Calu3 (cell line): Measurements from ENCODE around the gene OR1D5. TPM values are rescaled to one million over a fixed set of nuclear protein-coding genes. Genes with fewer than 3 reads are reported as not detected.

Experiments used
- BruUV-seq: library from RNA; stranded (reverse); fragments of 400-500 nt; replicated peaks from 2 replicates; lab custom pipeline; 2021; lab: Mats Ljungman, UMichigan
- CTCF ChIA-PET: fragments of 300-600 bp; sonication (Branson Sonifier 250); formaldehyde crosslinking; loops from one replicate; lab custom pipeline; 2022; ENCODE audit warnings: antibody characterized with exemption; lab: Charles Lee
- DNase-seq: peaks from one replicate; pipeline ENCODE4 v3.0.0; 2022
- H3K27ac Mint-ChIP-seq: one replicate; pipeline ENCODE4 v1.8.0; 2022; ENCODE audit warnings: mixed read lengths; ENCODE audit not compliant: unreplicated experiment
- H3K27me3 Mint-ChIP-seq: one replicate; pipeline ENCODE4 v1.8.0; 2022; ENCODE audit warnings: mixed read lengths; ENCODE audit not compliant: unreplicated experiment
- H3K36me3 Mint-ChIP-seq: one replicate; pipeline ENCODE4 v1.8.0; 2022; ENCODE audit warnings: mild to moderate bottlenecking, moderate library complexity, mixed read lengths; ENCODE audit not compliant: insufficient read depth, unreplicated experiment
- H3K4me1 Mint-ChIP-seq: one replicate; pipeline ENCODE4 v1.8.0; 2022; ENCODE audit warnings: mild to moderate bottlenecking, low read depth, mixed read lengths; ENCODE audit not compliant: unreplicated experiment
- H3K4me3 Mint-ChIP-seq: one replicate; pipeline ENCODE4 v1.8.0; 2022; ENCODE audit warnings: mild to moderate bottlenecking, low read depth, moderate library complexity, mixed read lengths; ENCODE audit not compliant: unreplicated experiment
- H3K9me3 Mint-ChIP-seq: one replicate; pipeline ENCODE4 v1.8.0; 2022; ENCODE audit warnings: low read depth, mixed read lengths; ENCODE audit not compliant: unreplicated experiment
- intact Hi-C: fragments of 100-400 bp; cut with micrococcal nuclease; formaldehyde crosslinking; loops from one replicate; pipeline ENCODE4 v1.10.0; 2022; ENCODE audit not compliant: unreplicated experiment
- total RNA-seq: library from RNA; stranded (reverse); gene quantifications from 2 replicates; pipeline ENCODE4 v1.2.3, GENCODE V29; 2022
- TF ChIP-seq, protein P1 (sequence below): fragments of 200-600 bp; IDR thresholded peaks from one replicate; pipeline ENCODE4 v1.8.0; 2022; ENCODE audit warnings: antibody characterized with exemption; ENCODE audit not compliant: unreplicated experiment

Gene OR1D5
- total RNA-seq, 1 experiment from 2014 or later = not detected

DNA sequence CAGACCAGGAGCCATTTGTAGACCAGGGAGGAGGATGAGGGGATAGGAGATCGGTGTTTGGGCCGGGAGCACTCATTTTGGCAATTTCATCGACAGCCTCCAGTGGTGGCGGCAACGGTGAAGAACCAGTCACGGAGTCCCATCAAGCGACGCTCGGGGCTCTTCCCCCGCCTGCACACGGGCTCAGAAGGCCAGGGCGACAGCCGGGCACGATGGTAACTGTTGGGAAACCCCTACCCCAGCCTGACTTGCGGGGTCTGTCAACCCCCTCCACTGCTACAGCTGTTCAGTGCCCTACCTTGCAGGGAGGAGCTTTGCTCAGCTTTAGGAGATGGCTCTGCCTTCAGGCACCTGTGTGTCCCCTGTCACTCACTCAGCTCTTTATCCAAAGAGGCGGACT, 43.0 kb downstream of the OR1D5 start:
- no peak for DNase-seq
- Mint-ChIP-seq H3K9me3 (peaks cover 11% of the 10 kb centered on the region), H3K27me3 (no peaks in the 10 kb centered on the region), H3K4me1 (no peaks in the 10 kb centered on the region), H3K36me3 (peaks cover 24% of the 10 kb centered on the region), H3K27ac (no peak overlapping the region), H3K4me3 (no peak overlapping the region)
- intact Hi-C loops = no loop called here
- no TSS peak for BruUV-seq
- CTCF ChIA-PET = interaction anchor here (0.8 kb wide), 1 partner anchor 45 kb away, joined by 6 read pairs; no protein-coding TSS in a partner anchor
- TF ChIP-seq, protein P1, sequence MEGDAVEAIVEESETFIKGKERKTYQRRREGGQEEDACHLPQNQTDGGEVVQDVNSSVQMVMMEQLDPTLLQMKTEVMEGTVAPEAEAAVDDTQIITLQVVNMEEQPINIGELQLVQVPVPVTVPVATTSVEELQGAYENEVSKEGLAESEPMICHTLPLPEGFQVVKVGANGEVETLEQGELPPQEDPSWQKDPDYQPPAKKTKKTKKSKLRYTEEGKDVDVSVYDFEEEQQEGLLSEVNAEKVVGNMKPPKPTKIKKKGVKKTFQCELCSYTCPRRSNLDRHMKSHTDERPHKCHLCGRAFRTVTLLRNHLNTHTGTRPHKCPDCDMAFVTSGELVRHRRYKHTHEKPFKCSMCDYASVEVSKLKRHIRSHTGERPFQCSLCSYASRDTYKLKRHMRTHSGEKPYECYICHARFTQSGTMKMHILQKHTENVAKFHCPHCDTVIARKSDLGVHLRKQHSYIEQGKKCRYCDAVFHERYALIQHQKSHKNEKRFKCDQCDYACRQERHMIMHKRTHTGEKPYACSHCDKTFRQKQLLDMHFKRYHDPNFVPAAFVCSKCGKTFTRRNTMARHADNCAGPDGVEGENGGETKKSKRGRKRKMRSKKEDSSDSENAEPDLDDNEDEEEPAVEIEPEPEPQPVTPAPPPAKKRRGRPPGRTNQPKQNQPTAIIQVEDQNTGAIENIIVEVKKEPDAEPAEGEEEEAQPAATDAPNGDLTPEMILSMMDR = no peak

DNA sequence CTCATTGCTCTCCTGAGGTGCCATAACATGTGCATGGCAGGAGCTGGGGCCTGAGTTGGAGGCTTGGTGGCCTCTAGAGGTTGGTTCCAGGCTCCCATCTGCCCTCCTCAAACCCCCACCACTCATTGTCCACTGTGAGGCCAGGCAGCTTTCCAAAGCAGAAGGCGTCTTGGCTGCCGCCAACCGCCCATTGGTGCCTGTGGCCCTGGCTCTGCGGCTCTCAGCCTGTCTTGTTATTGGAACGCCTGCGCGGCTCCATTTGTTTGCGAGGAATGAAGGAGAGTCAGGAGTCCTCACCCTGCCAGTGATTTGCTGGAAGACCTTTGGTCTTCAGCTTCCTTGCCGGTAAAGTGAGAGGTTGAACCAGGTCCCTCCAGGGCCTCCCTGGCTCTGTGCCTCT, 43.6 kb downstream of the OR1D5 start:
- BruUV-seq = no TSS peak
- CTCF ChIA-PET = no interaction called here
- no peak overlapping the region for H3K27ac Mint-ChIP-seq
- H3K36me3 Mint-ChIP-seq = peaks cover 24% of the 10 kb centered on the region
- TF ChIP-seq, protein P1 = no peak
- H3K4me3 Mint-ChIP-seq = no peak overlapping the region
- DNase-seq = no peak
- intact Hi-C loops = no loop called here
- no peaks in the 10 kb centered on the region for H3K27me3 Mint-ChIP-seq
- H3K4me1 Mint-ChIP-seq = no peaks in the 10 kb centered on the region
- H3K9me3 Mint-ChIP-seq = peaks cover 11% of the 10 kb centered on the region

DNA sequence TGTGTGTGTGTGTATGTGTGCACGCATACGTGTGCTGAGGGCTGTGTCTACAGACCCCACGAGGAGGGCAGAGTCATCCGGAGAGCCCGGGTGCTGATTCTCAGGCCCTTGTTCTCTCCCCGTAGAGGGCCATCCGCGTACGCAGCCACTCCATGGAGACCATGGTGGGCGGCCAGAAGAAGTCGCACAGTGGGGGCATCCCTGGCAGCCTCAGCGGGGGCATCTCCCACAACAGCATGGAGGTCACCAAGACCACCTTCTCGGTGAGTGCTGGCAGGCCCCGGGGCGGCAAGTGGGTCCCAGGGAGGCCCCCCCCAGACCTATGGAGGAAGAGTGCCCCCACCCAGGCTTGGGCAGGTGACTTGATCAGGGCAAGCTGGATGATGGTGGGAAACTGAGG, 45.5 kb downstream of the OR1D5 start:
- no peak overlapping the region for H3K4me3 Mint-ChIP-seq
- CTCF ChIA-PET = no interaction called here
- no peaks in the 10 kb centered on the region for H3K27me3 Mint-ChIP-seq
- H3K4me1 Mint-ChIP-seq = no peaks in the 10 kb centered on the region
- TF ChIP-seq, protein P1 = no peak
- peaks cover 3% of the 10 kb centered on the region for H3K9me3 Mint-ChIP-seq
- no peak overlapping the region for H3K27ac Mint-ChIP-seq
- intact Hi-C loops = no loop called here
- DNase-seq = no peak
- H3K36me3 Mint-ChIP-seq = peaks cover 20% of the 10 kb centered on the region
- BruUV-seq = no TSS peak

DNA sequence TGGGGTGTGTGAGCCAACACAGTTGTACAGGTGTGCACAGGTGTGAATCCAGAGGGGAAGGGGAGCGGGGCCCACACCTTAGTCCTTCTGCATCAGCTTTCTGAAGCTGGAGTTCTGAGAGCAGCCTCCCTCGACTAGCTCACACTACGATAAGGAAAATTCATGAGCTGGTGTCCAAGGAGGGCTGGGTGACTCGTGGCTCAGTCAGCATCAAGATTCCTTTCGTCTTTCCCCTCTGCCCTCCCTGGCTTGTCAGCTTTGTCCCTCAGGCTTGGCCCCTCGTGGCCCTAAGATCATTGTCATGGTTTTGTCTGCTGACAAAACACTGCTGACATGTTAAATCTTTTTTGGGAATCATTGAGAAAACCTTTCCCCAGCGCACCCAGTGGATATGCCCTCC, 47.5 kb downstream of the OR1D5 start:
- H3K4me1 Mint-ChIP-seq = no peaks in the 10 kb centered on the region
- H3K4me3 Mint-ChIP-seq = no peak overlapping the region
- peaks cover 3% of the 10 kb centered on the region for H3K9me3 Mint-ChIP-seq
- H3K27me3 Mint-ChIP-seq = no peaks in the 10 kb centered on the region
- TF ChIP-seq, protein P1 = no peak
- DNase-seq = no peak
- CTCF ChIA-PET = no interaction called here
- intact Hi-C loops = no loop called here
- H3K36me3 Mint-ChIP-seq = peaks cover 16% of the 10 kb centered on the region
- BruUV-seq = no TSS peak
- no peak overlapping the region for H3K27ac Mint-ChIP-seq
